LNCaP clone FGC (cell line): ENCODE measurements around the gene ACKR2.

Experiments
- DNase-seq: peaks from one replicate; pipeline ENCODE4 v3.0.0-alpha.2; 2011; ENCODE audit warnings: low read depth
- H3K4me3 ChIP-seq: 2 replicates; pipeline ENCODE4 v1.5.1; 2011; ENCODE audit warnings: mild to moderate bottlenecking, low read depth, low read length, control low read depth
- TF ChIP-seq, protein P1 (sequence below): IDR thresholded peaks from 2 replicates; pipeline ENCODE4 v1.5.1; 2012; ENCODE audit warnings: mild to moderate bottlenecking; ENCODE audit not compliant: control insufficient read depth, insufficient read depth; ENCODE audit errors: extremely low read depth

Gene ACKR2

DNA sequence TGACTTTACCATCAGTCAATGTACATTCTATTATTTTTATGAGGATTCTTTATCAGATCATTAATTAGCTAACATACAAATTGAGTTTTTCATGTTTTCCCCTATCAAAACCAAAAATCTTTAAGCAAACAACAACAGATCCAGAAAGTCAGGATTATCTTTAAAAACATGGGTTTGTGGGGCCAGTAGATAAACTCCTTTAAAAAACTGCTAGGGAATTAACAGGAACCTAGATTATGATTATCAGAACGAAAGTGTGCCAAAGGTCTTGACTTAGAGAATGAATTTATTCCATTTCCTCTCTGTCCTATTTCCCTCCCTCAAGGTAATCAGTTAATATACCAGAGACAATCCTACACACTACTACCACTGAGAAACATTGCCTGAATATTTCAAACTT is 23.0 kb upstream of the ACKR2 start:
- DNase-seq = no peak
- no peak overlapping the region for H3K4me3 ChIP-seq
- TF ChIP-seq, protein P1, sequence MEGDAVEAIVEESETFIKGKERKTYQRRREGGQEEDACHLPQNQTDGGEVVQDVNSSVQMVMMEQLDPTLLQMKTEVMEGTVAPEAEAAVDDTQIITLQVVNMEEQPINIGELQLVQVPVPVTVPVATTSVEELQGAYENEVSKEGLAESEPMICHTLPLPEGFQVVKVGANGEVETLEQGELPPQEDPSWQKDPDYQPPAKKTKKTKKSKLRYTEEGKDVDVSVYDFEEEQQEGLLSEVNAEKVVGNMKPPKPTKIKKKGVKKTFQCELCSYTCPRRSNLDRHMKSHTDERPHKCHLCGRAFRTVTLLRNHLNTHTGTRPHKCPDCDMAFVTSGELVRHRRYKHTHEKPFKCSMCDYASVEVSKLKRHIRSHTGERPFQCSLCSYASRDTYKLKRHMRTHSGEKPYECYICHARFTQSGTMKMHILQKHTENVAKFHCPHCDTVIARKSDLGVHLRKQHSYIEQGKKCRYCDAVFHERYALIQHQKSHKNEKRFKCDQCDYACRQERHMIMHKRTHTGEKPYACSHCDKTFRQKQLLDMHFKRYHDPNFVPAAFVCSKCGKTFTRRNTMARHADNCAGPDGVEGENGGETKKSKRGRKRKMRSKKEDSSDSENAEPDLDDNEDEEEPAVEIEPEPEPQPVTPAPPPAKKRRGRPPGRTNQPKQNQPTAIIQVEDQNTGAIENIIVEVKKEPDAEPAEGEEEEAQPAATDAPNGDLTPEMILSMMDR = no peak

DNA sequence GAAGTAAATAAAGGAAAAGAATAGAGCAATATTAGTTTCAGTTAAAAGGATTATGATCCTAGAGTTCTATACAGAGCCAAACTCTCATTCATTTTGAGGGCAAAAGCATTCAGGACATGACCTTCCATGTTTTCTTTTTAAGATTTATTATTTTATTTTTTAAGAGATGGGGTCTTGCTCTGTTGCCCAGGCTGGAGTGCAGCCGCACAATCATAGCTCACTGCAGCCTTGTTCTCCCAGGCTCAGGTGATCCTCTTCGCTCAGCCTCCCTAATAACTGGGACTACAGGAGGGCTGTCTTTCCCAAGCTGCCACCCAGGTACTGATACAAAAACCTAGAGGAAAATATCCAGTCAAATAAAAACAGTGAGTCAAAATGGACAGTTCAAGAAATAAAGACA is 22.6 kb upstream of the ACKR2 start:
- no peak overlapping the region for H3K4me3 ChIP-seq
- TF ChIP-seq, protein P1 = no peak
- no peak for DNase-seq

- no peak overlapping the region for H3K4me3 ChIP-seq
- TF ChIP-seq, protein P1 = no peak
- DNase-seq = no peak
Observed at GRCh38 chr3:42790714-42791229, 18.5 kb upstream of the ACKR2 start.

- no peak for DNase-seq
- TF ChIP-seq, protein P1 = no peak
- no peak overlapping the region for H3K4me3 ChIP-seq
Observed at GRCh38 chr3:42795621-42796181, 13.5 kb upstream of the ACKR2 start.

DNA sequence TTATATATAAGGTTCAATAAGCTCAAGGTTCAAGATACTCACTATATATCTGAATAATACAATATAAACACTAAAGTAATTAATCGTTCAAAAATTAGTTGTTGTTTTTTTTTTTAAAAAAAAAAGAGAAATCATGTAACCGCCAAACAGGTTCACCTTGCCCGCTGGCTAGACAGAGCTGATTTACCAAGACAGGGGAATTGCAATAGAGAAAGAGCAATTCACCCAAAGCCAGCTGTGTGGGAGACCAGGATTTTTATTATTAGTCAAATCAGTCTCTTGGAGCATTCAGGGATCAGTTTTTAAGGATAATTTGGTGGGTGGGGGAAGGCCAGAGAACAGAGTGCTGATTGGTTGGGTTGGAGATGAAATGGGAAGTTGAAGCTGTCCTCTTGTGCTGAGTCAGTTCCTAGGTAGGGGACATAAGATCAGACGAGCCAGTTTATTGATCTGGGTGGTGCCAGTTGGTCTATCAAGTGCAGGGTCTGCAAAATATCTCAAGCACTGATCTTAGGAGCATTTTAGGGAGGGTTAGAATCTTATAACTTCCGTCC is 12.8 kb upstream of the ACKR2 start:
- no peak for DNase-seq
- no peak overlapping the region for H3K4me3 ChIP-seq
- TF ChIP-seq, protein P1 = no peak

DNA sequence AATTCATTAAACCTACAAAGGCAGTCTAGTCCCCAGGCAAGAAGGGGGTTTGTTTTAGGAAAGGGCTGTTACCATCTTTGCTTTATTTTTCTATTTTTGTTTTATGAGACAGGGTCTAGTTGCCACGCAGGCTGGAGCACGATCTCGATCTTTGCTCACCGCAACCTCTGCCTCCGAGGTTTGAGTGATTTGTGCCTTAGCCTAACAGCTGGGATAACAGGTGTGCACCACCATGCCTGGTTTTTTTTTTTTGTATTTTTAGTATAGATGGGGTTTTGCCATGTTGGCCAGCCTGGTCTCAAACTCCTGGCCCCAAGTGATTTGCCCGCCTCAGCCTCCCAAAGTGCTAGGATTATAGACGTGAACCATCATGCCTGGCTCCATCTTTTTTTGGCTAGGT is 9.9 kb upstream of the ACKR2 start:
- no peak overlapping the region for H3K4me3 ChIP-seq
- TF ChIP-seq, protein P1 = no peak
- DNase-seq = no peak

DNA sequence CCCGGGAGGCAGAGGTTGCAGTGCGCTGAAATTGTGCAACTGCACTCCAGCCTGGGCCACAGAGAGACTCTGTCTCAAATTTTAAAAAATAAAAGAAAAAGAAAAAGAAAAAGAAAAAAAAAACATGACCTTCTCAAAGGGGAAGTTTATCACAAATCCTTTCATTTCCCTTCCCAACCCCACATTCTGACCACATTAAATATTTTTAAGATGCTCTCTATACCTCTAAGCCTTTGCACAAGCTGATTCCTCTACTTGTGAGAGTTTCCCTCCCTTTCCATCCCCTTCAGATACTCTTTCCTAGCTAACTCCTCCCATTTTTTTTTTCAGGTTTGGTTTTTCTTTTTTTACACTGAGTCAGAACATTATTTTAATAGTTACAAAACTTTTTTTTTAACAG is 9.0 kb upstream of the ACKR2 start:
- DNase-seq = no peak
- no peak overlapping the region for H3K4me3 ChIP-seq
- TF ChIP-seq, protein P1 = no peak
